ENCODE data around the gene OVOL1.

OVOL1 gene

GRCh38 chr11:65778431-65778900, 8.4 kb upstream of the OVOL1 start:
- no peak for DNase-seq

DNA sequence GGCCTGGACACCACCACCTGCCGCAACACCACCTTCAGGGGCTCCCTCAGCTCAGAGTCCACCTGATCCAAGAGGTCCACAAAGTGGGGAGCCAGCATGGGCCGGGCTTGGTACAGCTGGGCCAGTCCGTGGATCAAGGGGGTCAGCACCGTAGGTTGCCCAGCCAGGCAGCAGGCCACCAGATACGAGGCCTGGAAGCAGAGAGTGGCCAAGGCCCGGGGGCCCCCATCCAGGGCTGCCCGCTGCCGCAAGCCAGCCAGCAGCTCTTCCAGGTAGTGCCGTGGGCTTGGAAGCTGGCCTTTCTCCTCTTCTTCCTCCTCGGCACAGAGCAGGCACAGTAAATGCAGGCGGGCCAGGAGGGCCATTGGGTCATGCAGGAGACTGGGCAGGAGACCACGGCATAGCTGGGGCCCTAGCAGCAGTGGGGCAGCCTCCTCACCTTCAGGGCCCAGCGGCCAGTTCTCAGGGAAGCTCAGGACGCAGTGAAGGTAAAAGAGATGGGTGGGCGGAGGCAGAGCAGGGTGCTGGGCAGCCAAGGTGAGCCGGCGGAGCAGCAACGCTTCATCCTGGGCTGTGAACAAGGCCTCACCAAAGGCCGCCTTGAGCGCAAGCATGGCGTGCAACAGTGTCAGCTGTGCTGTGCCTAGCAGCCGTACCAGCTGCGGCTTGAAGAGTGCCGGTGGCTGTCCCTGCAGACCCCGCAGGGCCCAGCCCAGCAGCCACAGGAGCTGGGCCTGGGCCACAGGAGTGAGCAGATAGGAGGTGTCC, 7.8 kb upstream of the OVOL1 start:
- DNase-seq: no peak

DNA sequence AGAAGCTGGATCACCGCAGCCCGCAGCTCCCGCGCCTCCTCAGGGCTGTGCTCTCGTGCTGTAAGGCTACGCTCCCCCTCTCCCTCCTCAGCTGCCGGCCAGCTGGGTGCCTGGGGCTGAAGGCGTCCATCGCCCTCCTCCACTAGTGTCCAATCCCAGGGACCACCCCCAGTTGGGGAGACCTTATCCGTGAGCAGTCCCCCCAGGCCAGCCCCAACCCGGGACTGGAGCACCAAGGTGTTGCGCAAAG, 7.3 kb upstream of the OVOL1 start:
- DNase-seq: no peak

DNA sequence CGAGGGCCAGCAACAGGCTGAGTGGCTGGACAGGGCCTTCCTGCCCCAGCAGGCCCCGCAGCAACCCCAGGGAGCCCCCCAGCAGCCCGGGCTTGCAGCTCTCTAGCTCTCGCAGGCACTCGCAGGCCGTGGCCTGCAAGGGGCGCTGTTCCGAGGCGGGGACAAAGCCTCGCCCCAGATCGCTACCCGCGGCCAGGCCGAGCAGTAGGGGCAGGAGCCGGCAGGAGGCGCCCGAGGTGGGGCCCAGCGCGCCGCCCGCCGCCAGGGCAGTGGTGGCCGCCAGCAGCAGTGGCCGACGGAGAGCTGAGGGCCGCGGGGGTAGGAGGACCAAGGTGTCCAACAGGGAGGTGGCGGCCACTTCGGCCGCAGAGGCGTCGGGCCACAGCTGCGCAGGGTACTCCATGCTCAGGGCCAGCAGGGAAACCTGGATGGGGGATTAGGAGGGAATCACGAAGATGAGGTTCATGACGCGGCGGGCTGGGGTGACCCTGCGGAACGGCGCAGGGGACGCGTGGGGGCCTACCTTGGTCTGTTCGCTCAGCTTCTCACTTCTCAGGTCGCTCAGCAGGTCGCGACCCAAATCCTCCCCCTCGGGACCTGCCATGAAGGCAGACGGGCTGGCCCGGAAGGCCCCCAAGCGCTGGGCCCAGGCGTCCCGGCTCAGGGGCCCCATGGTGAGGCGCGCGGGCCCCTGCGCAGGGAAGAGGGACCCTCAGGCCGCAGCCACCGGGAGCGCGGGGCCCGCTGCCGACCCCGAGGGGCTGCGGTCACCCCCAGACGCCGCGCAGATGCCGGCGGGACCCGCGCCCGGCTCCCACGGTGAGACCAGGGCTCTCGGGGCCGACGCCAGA, 6.7 kb upstream of the OVOL1 start:
- DNase-seq: peak in 2 of 3 experiments; percentile 46 to 63

GRCh38 chr11:65780770-65781151, 6.1 kb upstream of the OVOL1 start, which contains the start of gene AP5B1:
Gene AP5B1 (minus strand): TSS chr11:65780976. CDS start chr11:65780591, 385 bp downstream.
- DNase-seq: peak; percentile 45 to 75 (median 67)

DNA sequence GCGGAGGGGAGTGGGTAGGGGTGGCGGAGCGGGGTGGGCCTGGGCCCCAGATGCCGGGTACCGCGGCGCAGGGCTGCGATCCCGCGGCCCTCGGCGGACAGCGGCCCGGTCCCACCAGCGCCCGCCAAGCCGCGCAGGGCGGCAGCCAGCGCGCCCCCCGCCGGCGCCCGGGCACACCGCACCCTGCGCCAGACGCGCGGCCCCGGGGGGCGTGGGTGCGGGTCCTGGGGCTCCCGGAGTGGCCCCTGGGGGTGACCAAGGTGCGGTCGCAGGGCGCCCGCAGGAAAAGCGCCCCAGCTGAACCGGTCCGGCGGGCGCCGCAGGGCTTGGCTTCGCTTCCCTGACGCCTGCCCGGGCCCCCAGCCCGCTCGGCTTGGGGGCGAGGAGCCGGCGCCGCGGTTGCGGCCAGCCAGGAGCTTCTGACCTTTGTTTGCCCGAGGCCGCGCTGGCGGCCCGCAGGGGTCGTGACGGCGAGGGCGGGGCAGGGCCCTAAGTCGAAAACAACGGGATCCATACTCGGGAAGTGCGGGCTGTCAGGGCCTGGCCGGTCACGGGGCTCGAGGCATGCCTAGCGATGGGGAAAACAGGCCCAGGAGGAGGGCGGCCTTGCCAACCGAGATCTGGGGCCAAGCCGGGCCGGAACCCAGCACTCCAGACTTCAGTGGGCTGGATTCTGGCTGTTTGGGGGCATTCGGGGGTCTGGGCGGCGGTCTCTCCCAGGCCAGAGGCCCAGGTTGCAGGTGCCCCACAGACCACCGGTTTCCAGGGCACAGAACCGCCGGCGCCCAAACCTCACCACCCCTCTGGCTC, 5.5 kb upstream of the OVOL1 start:
- DNase-seq: peak in 2 of 3 experiments; percentile 60 to 75

DNA sequence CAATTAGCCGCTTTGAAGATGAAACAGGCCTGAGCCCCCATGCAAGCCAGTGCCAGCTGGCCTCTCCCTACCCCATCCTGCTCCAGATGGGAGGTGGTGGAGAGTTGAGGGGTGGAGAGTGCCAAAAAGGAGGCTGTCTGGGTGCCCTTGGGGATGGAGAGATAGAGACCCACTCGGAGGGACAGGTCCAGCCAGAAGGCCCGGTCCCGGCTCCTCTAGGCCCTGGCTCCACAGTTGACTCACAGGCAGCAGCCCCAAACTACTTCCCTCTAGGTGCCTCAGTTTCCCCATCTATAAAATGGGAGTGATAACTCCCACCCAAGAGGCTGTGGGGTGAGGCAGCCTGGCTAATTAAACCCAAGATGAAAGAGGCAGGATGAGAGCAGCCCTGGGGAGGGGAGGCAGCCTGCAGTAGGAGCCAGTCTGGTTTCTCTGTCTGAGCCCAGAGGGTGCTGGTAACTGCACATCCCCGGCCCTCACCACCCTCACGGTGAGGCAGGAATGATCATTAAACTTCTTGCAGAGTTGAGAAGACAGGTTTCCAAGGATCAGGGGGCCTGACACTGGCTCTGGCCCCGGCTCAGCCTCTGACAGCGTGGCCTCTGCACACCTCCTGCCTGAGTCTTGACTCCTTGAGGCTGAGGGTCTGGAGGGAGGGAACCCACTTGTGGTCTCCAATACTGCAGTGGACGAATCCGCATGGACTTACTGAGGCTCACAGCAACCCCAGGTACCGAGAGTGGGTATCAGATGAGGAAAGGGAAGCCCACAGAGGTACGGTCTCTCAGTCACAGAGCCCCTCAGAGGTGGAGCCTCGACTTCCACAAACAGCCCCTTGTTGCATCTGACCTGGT, 4.7 kb upstream of the OVOL1 start:
- DNase-seq: no peak

DNA sequence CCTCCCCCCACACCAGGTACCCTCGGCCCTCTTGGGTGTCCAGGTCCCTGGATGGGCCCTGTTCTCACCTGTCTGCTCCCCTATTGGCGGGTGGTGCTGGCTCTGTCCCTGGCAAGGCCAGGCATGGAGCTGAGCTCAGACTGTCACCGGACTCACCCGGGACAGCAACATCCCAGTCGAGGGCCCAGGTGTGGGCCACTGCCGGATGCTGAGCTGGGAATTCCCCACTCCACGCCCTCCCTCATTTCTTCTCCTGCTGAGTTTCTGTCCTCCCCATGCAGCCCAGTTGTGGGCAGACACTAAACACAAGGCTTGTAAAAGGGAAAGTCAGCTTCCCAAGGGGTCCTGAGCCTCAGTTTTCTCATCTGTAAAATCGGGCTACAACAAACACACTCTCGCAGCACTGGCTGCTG, 4.0 kb upstream of the OVOL1 start:
- DNase-seq: no peak

GRCh38 chr11:65785319-65786007, 1.4 kb upstream of the OVOL1 start:
- DNase-seq: no peak

GRCh38 chr11:65786008-65786785, 666 bp upstream of the OVOL1 start:
- no peak for DNase-seq

DNA sequence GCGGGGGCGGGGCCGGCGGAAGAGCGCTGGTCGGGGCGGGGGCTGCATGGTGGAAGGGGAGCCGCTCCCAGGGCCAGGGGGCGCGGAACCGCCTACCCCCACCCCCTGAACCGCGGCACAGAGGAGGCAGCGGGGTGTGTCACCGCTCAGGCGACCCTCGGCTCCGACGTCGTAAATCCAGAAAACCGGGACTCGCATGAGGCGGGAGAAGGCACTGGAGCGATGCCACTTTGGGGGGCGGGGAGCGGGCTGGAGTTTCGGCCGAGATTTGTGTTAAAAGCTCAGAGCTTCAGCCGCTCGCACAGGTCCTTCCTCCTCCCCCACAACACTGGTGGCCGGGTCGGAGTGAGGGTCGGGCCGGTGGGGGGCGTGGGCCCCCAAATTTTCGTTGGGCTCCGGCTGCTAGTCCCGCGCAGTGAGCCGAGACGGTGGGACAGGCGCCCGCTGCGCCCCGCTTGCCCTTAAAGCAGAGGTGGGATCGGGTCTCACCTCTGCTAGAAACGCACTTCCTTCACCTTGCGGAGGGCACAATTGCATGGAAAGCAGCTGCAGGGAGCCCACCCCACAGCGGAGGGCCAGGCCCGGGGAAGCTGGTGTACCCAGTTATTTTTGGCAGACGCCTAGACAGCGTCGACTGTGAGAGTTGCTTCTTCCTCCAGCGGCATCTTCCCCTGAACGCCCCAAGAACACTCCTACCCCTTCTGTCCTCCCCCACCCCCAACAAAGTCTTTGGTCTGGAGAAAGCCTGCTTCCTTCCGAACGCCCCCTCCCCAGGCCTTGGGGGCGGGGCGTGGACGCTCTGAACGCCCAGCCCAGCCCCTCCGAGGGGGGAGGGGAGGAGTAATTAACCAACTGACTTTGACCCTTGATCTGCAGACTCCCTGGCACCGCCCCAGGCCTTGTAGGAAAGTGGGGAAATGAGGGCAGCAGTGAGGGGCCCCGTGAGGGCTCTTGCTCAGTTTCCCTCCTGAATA, 1.1 kb downstream of the OVOL1 start:
- peak in 2 of 3 experiments; percentile 25 to 48 for DNase-seq

GRCh38 chr11:65788821-65789220, 2.0 kb downstream of the OVOL1 start:
- no peak for DNase-seq

GRCh38 chr11:65789230-65790103, 2.6 kb downstream of the OVOL1 start:
- DNase-seq: no peak

DNA sequence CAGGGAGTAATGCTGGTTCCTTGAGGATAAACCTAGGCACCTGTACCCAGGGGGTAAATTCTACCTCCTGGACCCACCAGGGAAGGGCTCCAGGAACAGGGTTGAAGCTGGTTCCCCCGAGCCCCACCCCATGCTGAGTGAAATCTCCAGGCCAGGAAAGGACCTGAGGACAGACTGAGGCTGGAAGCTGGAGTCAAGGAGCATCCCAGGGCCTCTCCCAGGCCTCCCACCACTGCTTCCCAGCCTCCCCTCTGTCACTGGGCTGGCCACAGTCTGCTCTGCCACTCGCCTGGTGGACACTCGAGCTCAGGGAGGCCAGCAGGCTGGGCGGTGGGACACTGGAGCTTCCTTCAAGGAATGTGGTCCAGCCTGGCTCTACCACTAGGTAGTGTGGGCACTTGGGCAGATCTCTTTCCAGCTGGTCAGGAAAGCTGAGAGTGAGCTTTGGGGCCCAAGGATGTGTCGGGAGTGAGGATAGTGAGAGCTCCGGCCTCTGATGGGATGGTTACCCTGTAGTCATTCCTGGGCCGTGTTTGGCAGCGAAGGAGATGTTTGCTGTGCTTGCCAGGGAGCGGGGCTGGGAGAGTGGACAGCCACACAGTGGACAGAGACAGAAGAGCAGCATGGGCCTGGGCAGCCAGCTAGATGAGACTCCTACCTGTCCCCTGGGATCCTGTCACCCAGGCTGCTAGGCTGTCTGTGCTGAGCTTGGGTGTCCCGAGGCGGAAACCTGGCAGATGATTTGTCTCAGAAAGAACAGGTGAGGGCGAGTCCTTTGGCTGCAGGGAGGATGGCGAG, 3.4 kb downstream of the OVOL1 start:
- no peak for DNase-seq

- DNase-seq: no peak
Observed at GRCh38 chr11:65790902-65791650, 4.2 kb downstream of the OVOL1 start.

- DNase-seq: peak in 2 of 3 experiments; percentile 73 to 87
Observed at GRCh38 chr11:65791719-65792213, 4.9 kb downstream of the OVOL1 start.

GRCh38 chr11:65792456-65792855, 5.6 kb downstream of the OVOL1 start:
- no peak for DNase-seq
